ENCODE results near the gene FLYWCH2.
A peak's percentile ranks its signal among the peaks of the same experiment; 100 is the strongest.
"Not testable (repeated sequence)": the region's sequence is repeated elsewhere in the genome, so short reads cannot be mapped to it uniquely, and the experiment has no call there.

Gene FLYWCH2

GRCh38 chr16:2919511-2920255 is 36.7 kb downstream of the FLYWCH2 start:
- no peaks in the 10 kb centered on the region; the same call in 1 of the 2 replicates for H3K36me3 ChIP-seq (ENCODE audit: insufficient read depth, low read length)
- no peak overlapping the region for H3K4me3 ChIP-seq (ENCODE audit: low read depth, low read length)
- H2AFZ ChIP-seq (ENCODE audit: low read length, unreplicated experiment) = no peak overlapping the region
- no peaks in the 10 kb centered on the region for H3K27me3 ChIP-seq (ENCODE audit: insufficient read depth, low read length)
- H3K27ac ChIP-seq (ENCODE audit: low read depth, low read length) = no peak overlapping the region
- peaks cover 2% of the 10 kb centered on the region for H3K79me2 ChIP-seq (ENCODE audit: control insufficient read depth, insufficient read depth, low read length, unreplicated experiment)
- H3K4me1 ChIP-seq (ENCODE audit: control insufficient read depth, insufficient read depth, low read length, unreplicated experiment) = peaks cover 16% of the 10 kb centered on the region

- Histone ChIP-seq H3K27me3 (ENCODE audit: insufficient read depth, low read length) (no peaks in the 10 kb centered on the region), H3K4me3 (ENCODE audit: low read depth, low read length) (no peak overlapping the region), H3K27ac (ENCODE audit: low read depth, low read length) (no peak overlapping the region), H3K79me2 (ENCODE audit: control insufficient read depth, insufficient read depth, low read length, unreplicated experiment) (no peaks in the 10 kb centered on the region), H3K36me3 (ENCODE audit: insufficient read depth, low read length) (no peaks in the 10 kb centered on the region), H2AFZ (ENCODE audit: low read length, unreplicated experiment) (no peak overlapping the region), H3K4me1 (ENCODE audit: control insufficient read depth, insufficient read depth, low read length, unreplicated experiment) (no peaks in the 10 kb centered on the region)
Observed at GRCh38 chr16:2923481-2923880, 40.5 kb downstream of the FLYWCH2 start.

GRCh38 chr16:2924901-2925755 is 42.1 kb downstream of the FLYWCH2 start:
- no peaks in the 10 kb centered on the region for H3K4me1 ChIP-seq (ENCODE audit: control insufficient read depth, insufficient read depth, low read length, unreplicated experiment)
- H3K27ac ChIP-seq (ENCODE audit: low read depth, low read length) = no peak overlapping the region
- no peak overlapping the region for H2AFZ ChIP-seq (ENCODE audit: low read length, unreplicated experiment)
- no peaks in the 10 kb centered on the region for H3K27me3 ChIP-seq (ENCODE audit: insufficient read depth, low read length)
- no peak overlapping the region for H3K4me3 ChIP-seq (ENCODE audit: low read depth, low read length)
- H3K79me2 ChIP-seq (ENCODE audit: control insufficient read depth, insufficient read depth, low read length, unreplicated experiment) = no peaks in the 10 kb centered on the region
- H3K36me3 ChIP-seq (ENCODE audit: insufficient read depth, low read length) = no peaks in the 10 kb centered on the region

- no peaks in the 10 kb centered on the region for H3K79me2 ChIP-seq (ENCODE audit: control insufficient read depth, insufficient read depth, low read length, unreplicated experiment)
- H3K4me3 ChIP-seq (ENCODE audit: low read depth, low read length) = no peak overlapping the region
- no peaks in the 10 kb centered on the region for H3K36me3 ChIP-seq (ENCODE audit: insufficient read depth, low read length)
- H3K27me3 ChIP-seq (ENCODE audit: insufficient read depth, low read length) = no peaks in the 10 kb centered on the region
- no peak overlapping the region for H2AFZ ChIP-seq (ENCODE audit: low read length, unreplicated experiment)
- H3K4me1 ChIP-seq (ENCODE audit: control insufficient read depth, insufficient read depth, low read length, unreplicated experiment) = no peaks in the 10 kb centered on the region
- H3K27ac ChIP-seq (ENCODE audit: low read depth, low read length) = no peak overlapping the region
Observed at GRCh38 chr16:2925951-2926649, 43.1 kb downstream of the FLYWCH2 start.

- no peaks in the 10 kb centered on the region for H3K27me3 ChIP-seq (ENCODE audit: insufficient read depth, low read length)
- no peak overlapping the region for H2AFZ ChIP-seq (ENCODE audit: low read length, unreplicated experiment)
- H3K36me3 ChIP-seq (ENCODE audit: insufficient read depth, low read length) = no peaks in the 10 kb centered on the region
- H3K79me2 ChIP-seq (ENCODE audit: control insufficient read depth, insufficient read depth, low read length, unreplicated experiment) = no peaks in the 10 kb centered on the region
- H3K27ac ChIP-seq (ENCODE audit: low read depth, low read length) = no peak overlapping the region
- peak overlapping the region; percentile 37 for H3K4me3 ChIP-seq (ENCODE audit: low read depth, low read length)
- no peaks in the 10 kb centered on the region for H3K4me1 ChIP-seq (ENCODE audit: control insufficient read depth, insufficient read depth, low read length, unreplicated experiment)
Observed at GRCh38 chr16:2926650-2926999, 43.6 kb downstream of the FLYWCH2 start.

- Histone ChIP-seq H3K4me1 (ENCODE audit: control insufficient read depth, insufficient read depth, low read length, unreplicated experiment) (no peaks in the 10 kb centered on the region), H2AFZ (ENCODE audit: low read length, unreplicated experiment) (no peak overlapping the region), H3K4me3 (ENCODE audit: low read depth, low read length) (peak overlapping the region; percentile 37), H3K27me3 (ENCODE audit: insufficient read depth, low read length) (no peaks in the 10 kb centered on the region), H3K79me2 (ENCODE audit: control insufficient read depth, insufficient read depth, low read length, unreplicated experiment) (no peaks in the 10 kb centered on the region), H3K27ac (ENCODE audit: low read depth, low read length) (no peak overlapping the region), H3K36me3 (ENCODE audit: insufficient read depth, low read length) (no peaks in the 10 kb centered on the region)
Observed at GRCh38 chr16:2927010-2927646, 44.1 kb downstream of the FLYWCH2 start.

GRCh38 chr16:2928151-2928550 is 45.1 kb downstream of the FLYWCH2 start:
- H3K4me1 ChIP-seq (ENCODE audit: control insufficient read depth, insufficient read depth, low read length, unreplicated experiment); H3K79me2 ChIP-seq (ENCODE audit: control insufficient read depth, insufficient read depth, low read length, unreplicated experiment); H2AFZ ChIP-seq (ENCODE audit: low read length, unreplicated experiment); H3K4me3 ChIP-seq (ENCODE audit: low read depth, low read length); H3K27ac ChIP-seq (ENCODE audit: low read depth, low read length); H3K27me3 ChIP-seq (ENCODE audit: insufficient read depth, low read length); H3K36me3 ChIP-seq (ENCODE audit: insufficient read depth, low read length): not testable (repeated sequence)

GRCh38 chr16:2928796-2929195 is 45.8 kb downstream of the FLYWCH2 start:
- H3K27ac ChIP-seq (ENCODE audit: low read depth, low read length) = no peak overlapping the region

GRCh38 chr16:2929693-2930092 is 46.7 kb downstream of the FLYWCH2 start:
- Histone ChIP-seq H3K27ac (ENCODE audit: low read depth, low read length) (no peak overlapping the region), H2AFZ (ENCODE audit: low read length, unreplicated experiment) (no peak overlapping the region), H3K79me2 (ENCODE audit: control insufficient read depth, insufficient read depth, low read length, unreplicated experiment) (no peaks in the 10 kb centered on the region), H3K4me1 (ENCODE audit: control insufficient read depth, insufficient read depth, low read length, unreplicated experiment) (no peaks in the 10 kb centered on the region), H3K4me3 (ENCODE audit: low read depth, low read length) (no peak overlapping the region), H3K27me3 (ENCODE audit: insufficient read depth, low read length) (no peaks in the 10 kb centered on the region), H3K36me3 (ENCODE audit: insufficient read depth, low read length) (no peaks in the 10 kb centered on the region)

More at GRCh38 chr16:2928796-2929195, 45.8 kb downstream of the FLYWCH2 start:
- Histone ChIP-seq H2AFZ (ENCODE audit: low read length, unreplicated experiment) (no peak overlapping the region), H3K4me3 (ENCODE audit: low read depth, low read length) (no peak overlapping the region), H3K79me2 (ENCODE audit: control insufficient read depth, insufficient read depth, low read length, unreplicated experiment) (no peaks in the 10 kb centered on the region), H3K36me3 (ENCODE audit: insufficient read depth, low read length) (no peaks in the 10 kb centered on the region), H3K4me1 (ENCODE audit: control insufficient read depth, insufficient read depth, low read length, unreplicated experiment) (no peaks in the 10 kb centered on the region), H3K27me3 (ENCODE audit: insufficient read depth, low read length) (no peaks in the 10 kb centered on the region)

- H3K79me2 ChIP-seq (ENCODE audit: control insufficient read depth, insufficient read depth, low read length, unreplicated experiment) = no peaks in the 10 kb centered on the region
- no peak overlapping the region for H2AFZ ChIP-seq (ENCODE audit: low read length, unreplicated experiment)
- no peak overlapping the region for H3K27ac ChIP-seq (ENCODE audit: low read depth, low read length)
- H3K27me3 ChIP-seq (ENCODE audit: insufficient read depth, low read length) = no peaks in the 10 kb centered on the region
- no peaks in the 10 kb centered on the region for H3K4me1 ChIP-seq (ENCODE audit: control insufficient read depth, insufficient read depth, low read length, unreplicated experiment)
- no peaks in the 10 kb centered on the region for H3K36me3 ChIP-seq (ENCODE audit: insufficient read depth, low read length)
- no peak overlapping the region for H3K4me3 ChIP-seq (ENCODE audit: low read depth, low read length)
Observed at GRCh38 chr16:2930236-2930635, 47.2 kb downstream of the FLYWCH2 start.

All from ACC112 (cell line).